Myocyte (in vitro differentiated cells): Measurements from ENCODE around the gene DMXL2. TPM values are rescaled to one million over a fixed set of nuclear protein-coding genes. Genes with fewer than 3 reads are reported as not detected.
"Not testable (repeated sequence)": the region's sequence is repeated elsewhere in the genome, so short reads cannot be mapped to it uniquely, and the experiment has no call there.

Experiments used
- DNase-seq: peaks from one replicate; pipeline ENCODE4 v3.0.0-alpha.2; 2012; ENCODE audit warnings: low read depth
- total RNA-seq: library from RNA; depleted of rRNA; stranded (reverse); fragments of >200 nt; gene quantifications from 2 replicates; pipeline ENCODE4 v1.2.3, GENCODE V29; 2014

Gene DMXL2
- total RNA-seq, 1 donor from 2014 or later = 29.6 TPM

- DNase-seq = no peak
Observed at GRCh38 chr15:51579012-51579411, 43.6 kb downstream of the DMXL2 start.

- no peak for DNase-seq
Observed at GRCh38 chr15:51577636-51578304, 44.8 kb downstream of the DMXL2 start.

GRCh38 chr15:51576911-51577500, 45.6 kb downstream of the DMXL2 start:
- peak; percentile 9 for DNase-seq

GRCh38 chr15:51576286-51576850, 46.2 kb downstream of the DMXL2 start:
- no peak for DNase-seq

- no peak for DNase-seq
Observed at GRCh38 chr15:51575775-51576174, 46.8 kb downstream of the DMXL2 start.

GRCh38 chr15:51573352-51573751, 49.2 kb downstream of the DMXL2 start:
- DNase-seq = not testable (repeated sequence)

- not testable (repeated sequence) for DNase-seq
Observed at GRCh38 chr15:51568939-51569784, 53.4 kb downstream of the DMXL2 start.

GRCh38 chr15:51561271-51561670, 61.3 kb downstream of the DMXL2 start:
- peak; percentile 39 for DNase-seq

GRCh38 chr15:51558876-51559275, 63.7 kb downstream of the DMXL2 start:
- DNase-seq = no peak

- DNase-seq = no peak
Observed at GRCh38 chr15:51558411-51558810, 64.2 kb downstream of the DMXL2 start.

GRCh38 chr15:51550841-51551240, 71.7 kb downstream of the DMXL2 start:
- no peak for DNase-seq

- DNase-seq = no peak
Observed at GRCh38 chr15:51547656-51548055, 74.9 kb downstream of the DMXL2 start.

- peak; percentile 32 for DNase-seq
Observed at GRCh38 chr15:51536965-51537574, 85.5 kb downstream of the DMXL2 start.

- no peak for DNase-seq
Observed at GRCh38 chr15:51533672-51534398, 88.7 kb downstream of the DMXL2 start.

GRCh38 chr15:51526955-51527354, 95.6 kb downstream of the DMXL2 start:
- DNase-seq = no peak

- no peak for DNase-seq
Observed at GRCh38 chr15:51524376-51524775, 98.2 kb downstream of the DMXL2 start.

GRCh38 chr15:51516291-51516690, 106.3 kb downstream of the DMXL2 start:
- no peak for DNase-seq

GRCh38 chr15:51505251-51505650, 117.3 kb downstream of the DMXL2 start:
- DNase-seq = no peak

GRCh38 chr15:51503003-51503402, 119.6 kb downstream of the DMXL2 start:
- DNase-seq = no peak

- peak; percentile 8 for DNase-seq
Observed at GRCh38 chr15:51499379-51499976, 123.1 kb downstream of the DMXL2 start.
